Fibroblast of skin of left quadriceps (primary cell): Measurements from ENCODE around the gene SORCS1.

Experiments used
- DNase-seq, 2 experiments: peaks; one replicate each; pipeline ENCODE4 v3.0.0-alpha.2; 2013; ENCODE audit warnings: low read depth in 2 of 2

The SORCS1 gene

GRCh38 chr10:106746868-106747267, 417.6 kb downstream of the SORCS1 start:
- no peak for DNase-seq

GRCh38 chr10:106741006-106741530, 423.4 kb downstream of the SORCS1 start:
- no peak for DNase-seq

GRCh38 chr10:106740071-106740470, 424.4 kb downstream of the SORCS1 start:
- DNase-seq = no peak

GRCh38 chr10:106734220-106734619, 430.3 kb downstream of the SORCS1 start:
- DNase-seq = no peak

- no peak for DNase-seq
Measured at GRCh38 chr10:106728232-106728631, 436.3 kb downstream of the SORCS1 start.

- DNase-seq = no peak
Measured at GRCh38 chr10:106727170-106727569, 437.3 kb downstream of the SORCS1 start.

GRCh38 chr10:106722524-106722923, 442.0 kb downstream of the SORCS1 start:
- no peak for DNase-seq

- no peak for DNase-seq
Measured at GRCh38 chr10:106720683-106721082, 443.8 kb downstream of the SORCS1 start.

- no peak for DNase-seq
Measured at GRCh38 chr10:106716381-106716780, 448.1 kb downstream of the SORCS1 start.

- DNase-seq = no peak
Measured at GRCh38 chr10:106714734-106715555, 449.6 kb downstream of the SORCS1 start.

- DNase-seq = no peak
Measured at GRCh38 chr10:106713846-106714245, 450.7 kb downstream of the SORCS1 start.

GRCh38 chr10:106712988-106713387, 451.5 kb downstream of the SORCS1 start:
- no peak for DNase-seq

- DNase-seq = no peak
Measured at GRCh38 chr10:106711313-106711906, 453.1 kb downstream of the SORCS1 start.

GRCh38 chr10:106708506-106708905, 456.0 kb downstream of the SORCS1 start:
- DNase-seq = no peak

GRCh38 chr10:106707657-106708056, 456.8 kb downstream of the SORCS1 start:
- DNase-seq = no peak

- no peak for DNase-seq
Measured at GRCh38 chr10:106706127-106706526, 458.4 kb downstream of the SORCS1 start.

GRCh38 chr10:106705681-106706100, 458.8 kb downstream of the SORCS1 start:
- peak; percentile 28 to 30 for DNase-seq

GRCh38 chr10:106696239-106696638, 468.3 kb downstream of the SORCS1 start:
- no peak for DNase-seq

- no peak for DNase-seq
Measured at GRCh38 chr10:106694696-106695095, 469.8 kb downstream of the SORCS1 start.

- no peak for DNase-seq
Measured at GRCh38 chr10:106682175-106682574, 482.3 kb downstream of the SORCS1 start.

GRCh38 chr10:106680061-106680460, 484.4 kb downstream of the SORCS1 start:
- no peak for DNase-seq

GRCh38 chr10:106679314-106679713, 485.2 kb downstream of the SORCS1 start:
- DNase-seq = no peak
